Sciatic nerve (tissue), 2 donors: Measurements from ENCODE around the gene TTC39C. TPM values are rescaled to one million over a fixed set of nuclear protein-coding genes. Genes with fewer than 3 reads are reported as not detected.
A peak's percentile ranks its signal among the peaks of the same experiment; 100 is the strongest.
"Not testable (repeated sequence)": the region's sequence is repeated elsewhere in the genome, so short reads cannot be mapped to it uniquely, and the experiment has no call there.

Experiments
- ATAC-seq: fragments of 200-7000 bp; cut with Tn5 transposase; one replicate; pipeline ENCODE4 v1.9.1; 2020; ENCODE audit warnings: mild to moderate bottlenecking, moderate library complexity
- DNase-seq: peaks from one replicate; pipeline ENCODE4 v3.0.0-alpha.2; 2020; ENCODE audit warnings: low spot score
- intact Hi-C: fragments of 100-400 bp; cut with DNase I; formaldehyde crosslinking; loops from one replicate; pipeline ENCODE4 v1.14.2; 2022
- total RNA-seq: library from RNA; stranded (reverse); fragmentation: NEBNext Ultra II Directional; extraction: Animal tissue kit (Norgen Biotek cat#: 25700); gene quantifications from one replicate; pipeline ENCODE4 v1.2.1, GENCODE V29; 2021
- donor health status: DM: no; HTN: no; CAD: no.
- donor health status: DM: no; HTN: no; CAD: no.

The TTC39C gene
- total RNA-seq, 1 donor from 2014 or later, result 20.6 TPM

GRCh38 chr18:24112464-24112863 is 97.9 kb downstream of the TTC39C start:
- intact Hi-C loops, result no loop called here
- no peak for DNase-seq
- no peak for ATAC-seq

GRCh38 chr18:24112874-24113615 is 98.5 kb downstream of the TTC39C start:
- ATAC-seq (no peak), DNase-seq (no peak)
- intact Hi-C loops, result no loop called here

- ATAC-seq (no peak), DNase-seq (no peak)
- intact Hi-C loops, result no loop called here
Observed at GRCh38 chr18:24114924-24115549, 100.5 kb downstream of the TTC39C start.

GRCh38 chr18:24115628-24116027 is 101.1 kb downstream of the TTC39C start:
- intact Hi-C loops, result no loop called here
- ATAC-seq (no peak), DNase-seq (no peak)

GRCh38 chr18:24118750-24119577 is 104.4 kb downstream of the TTC39C start:
- DNase-seq (peak; percentile 83), ATAC-seq (peak; percentile 70)
- intact Hi-C loops, result no loop called here

- DNase-seq (no peak), ATAC-seq (no peak)
- intact Hi-C loops, result no loop called here
Observed at GRCh38 chr18:24120676-24121075, 106.1 kb downstream of the TTC39C start.

- intact Hi-C loops, result no loop called here
Observed at GRCh38 chr18:24121625-24122024, 107.1 kb downstream of the TTC39C start.

GRCh38 chr18:24126155-24126961 is 111.8 kb downstream of the TTC39C start:
- DNase-seq, result no peak
- ATAC-seq, result peak; percentile 20
- intact Hi-C loops, result no loop called here

More at GRCh38 chr18:24121625-24122024, 107.1 kb downstream of the TTC39C start:
- ATAC-seq (no peak), DNase-seq (no peak)

- intact Hi-C loops, result no loop called here
- ATAC-seq, result no peak
- DNase-seq, result no peak
Observed at GRCh38 chr18:24127735-24128134, 113.2 kb downstream of the TTC39C start.

- ATAC-seq, result no peak
- intact Hi-C loops, result no loop called here
- no peak for DNase-seq
Observed at GRCh38 chr18:24128700-24129099, 114.1 kb downstream of the TTC39C start.

- intact Hi-C loops, result no loop called here
- DNase-seq (no peak), ATAC-seq (no peak)
Observed at GRCh38 chr18:24130494-24130893, 115.9 kb downstream of the TTC39C start.

GRCh38 chr18:24136967-24137373 is 122.4 kb downstream of the TTC39C start:
- DNase-seq (no peak), ATAC-seq (no peak)
- intact Hi-C loops, result no loop called here

GRCh38 chr18:24138409-24138788 is 123.8 kb downstream of the TTC39C start:
- ATAC-seq, result peak; percentile 29

GRCh38 chr18:24138789-24139616 is 124.4 kb downstream of the TTC39C start, which contains the start of gene CABYR:
Gene CABYR (plus strand): TSS chr18:24139062. CDS start chr18:24143115, 4,053 bp downstream.
- intact Hi-C loops, result no loop called here

More at GRCh38 chr18:24138409-24138788, 123.8 kb downstream of the TTC39C start:
- DNase-seq, result no peak
- intact Hi-C loops, result no loop called here

GRCh38 chr18:24140697-24141096 is 126.1 kb downstream of the TTC39C start:
- ATAC-seq (no peak), DNase-seq (no peak)
- intact Hi-C loops, result no loop called here

More at GRCh38 chr18:24138789-24139616, 124.4 kb downstream of the TTC39C start, which contains the start of gene CABYR:
- peak; percentile 90 for ATAC-seq
- DNase-seq, result peak; percentile 80

GRCh38 chr18:24142376-24142775 is 127.8 kb downstream of the TTC39C start:
- ATAC-seq (no peak), DNase-seq (no peak)
- intact Hi-C loops, result no loop called here

GRCh38 chr18:24149591-24149990 is 135.0 kb downstream of the TTC39C start:
- ATAC-seq, DNase-seq, intact Hi-C loops: not testable (repeated sequence)

- DNase-seq (no peak), ATAC-seq (no peak)
- intact Hi-C loops, result no loop called here
Observed at GRCh38 chr18:24153397-24153796, 138.8 kb downstream of the TTC39C start.
